HG02970 (cell line): ENCODE data around the gene MAPK8IP2.
"Not testable (repeated sequence)": the region's sequence is repeated elsewhere in the genome, so short reads cannot be mapped to it uniquely, and the experiment has no call there.

Source experiments
- ATAC-seq: cut with Tn5 transposase; IDR thresholded peaks from one replicate; pipeline ENCODE4 v1.9.1; 2021; ENCODE audit warnings: mild to moderate bottlenecking, moderate library complexity, moderate number of reproducible peaks; ENCODE audit not compliant: unreplicated experiment, low FRiP score

Gene MAPK8IP2

GRCh38 chr22:50611341-50612060 is 10.9 kb downstream of the MAPK8IP2 start:
- no peak for ATAC-seq

- no peak for ATAC-seq
These were observed 11.6 kb downstream of the MAPK8IP2 start for GRCh38 chr22:50612168-50612527.

- no peak for ATAC-seq
These were observed 12.1 kb downstream of the MAPK8IP2 start for GRCh38 chr22:50612528-50613221.

GRCh38 chr22:50613291-50613981 is 12.8 kb downstream of the MAPK8IP2 start:
- no peak for ATAC-seq

- not testable (repeated sequence) for ATAC-seq
These were observed 13.7 kb downstream of the MAPK8IP2 start for GRCh38 chr22:50614296-50614695.

GRCh38 chr22:50620593-50621355 is 20.2 kb downstream of the MAPK8IP2 start:
- ATAC-seq = peak; percentile 46

GRCh38 chr22:50621356-50621880 is 20.8 kb downstream of the MAPK8IP2 start:
- peak; percentile 22 for ATAC-seq

- no peak for ATAC-seq
These were observed 21.5 kb downstream of the MAPK8IP2 start for GRCh38 chr22:50621948-50622722.

- ATAC-seq = no peak
These were observed 22.2 kb downstream of the MAPK8IP2 start for GRCh38 chr22:50622723-50623327.

- no peak for ATAC-seq
These were observed 23.9 kb downstream of the MAPK8IP2 start for GRCh38 chr22:50624347-50625130.

- ATAC-seq = no peak
These were observed 24.6 kb downstream of the MAPK8IP2 start for GRCh38 chr22:50625131-50625567.

- no peak for ATAC-seq
These were observed 25.1 kb downstream of the MAPK8IP2 start for GRCh38 chr22:50625568-50626313.

- ATAC-seq = no peak
These were observed 25.8 kb downstream of the MAPK8IP2 start for GRCh38 chr22:50626314-50626849.

GRCh38 chr22:50626850-50627641 is 26.5 kb downstream of the MAPK8IP2 start:
- ATAC-seq = no peak

GRCh38 chr22:50627642-50628542 is 27.3 kb downstream of the MAPK8IP2 start, which contains the start of gene ARSA:
ARSA (minus strand) TSS chr22:50628152; CDS start chr22:50627779, 373 bp downstream.
- peak; percentile 74 for ATAC-seq
